Suprapubic skin (tissue), 4 donors: ENCODE measurements around the gene TEAD1. TPM values are rescaled to one million over a fixed set of nuclear protein-coding genes. Genes with fewer than 3 reads are reported as not detected.

Experiments used
- DNase-seq, 2 donors: peaks; one replicate each; pipeline ENCODE4 v3.0.0-alpha.2; 2019; ENCODE audit warnings: low spot score in 2 of 2
- H3K27ac ChIP-seq: fragments of 200-600 bp; sonication (generic); one replicate; pipeline ENCODE4 v1.5.1; 2019
- H3K27me3 ChIP-seq: fragments of 200-600 bp; sonication (generic); one replicate; pipeline ENCODE4 v1.5.1; 2019
- H3K36me3 ChIP-seq: fragments of 200-600 bp; sonication (generic); one replicate; pipeline ENCODE4 v1.5.1; 2019
- H3K4me1 ChIP-seq: fragments of 200-600 bp; sonication (generic); one replicate; pipeline ENCODE4 v1.5.1; 2019
- H3K4me3 ChIP-seq: fragments of 200-600 bp; sonication (generic); one replicate; pipeline ENCODE4 v1.5.1; 2019; ENCODE audit warnings: mild to moderate bottlenecking
- H3K9me3 ChIP-seq: fragments of 200-600 bp; sonication (generic); one replicate; pipeline ENCODE4 v1.5.1; 2019
- EP300 ChIP-seq: sonication (generic); formaldehyde crosslinking; IDR thresholded peaks from one replicate; pipeline ENCODE4 v1.6.1; 2017; ENCODE audit warnings: antibody characterized with exemption
- POLR2A ChIP-seq, 2 donors: fragments of 450-650 bp; IDR thresholded peaks; one replicate each; pipeline ENCODE4 v1.6.1; 2017; ENCODE audit warnings: antibody characterized with exemption in 2 of 2, mild to moderate bottlenecking in 2 of 2, moderate library complexity in 2 of 2
- POLR2AphosphoS5 ChIP-seq, 3 donors: sonication (generic); formaldehyde crosslinking; IDR thresholded peaks; one replicate each; pipeline ENCODE4 v1.6.1; 2017; ENCODE audit warnings: antibody characterized with exemption in 3 of 3
- WGBS: methylation state at CpG from one replicate; pipeline ENCODE4 v1.1.5; 2018; 5-methylcytosine and 5-hydroxymethylcytosine counted together
- total RNA-seq, 4 donors: library from RNA; depleted of rRNA; stranded (reverse); fragments of >200 nt; gene quantifications; one replicate each; pipeline ENCODE4 v1.1.0, GENCODE V29; 2016
- TF ChIP-seq, protein P1 (sequence below), 2 donors: fragments of 200-600 bp in 1 of 2; fragments of 450-650 bp in 1 of 2; sonication (generic) in 1 of 2; IDR thresholded peaks; one replicate each; pipeline ENCODE4 v1.5.1; 2016 to 2019; ENCODE audit warnings: antibody characterized with exemption in 2 of 2, mild to moderate bottlenecking in 1 of 2, moderate library complexity in 1 of 2

The TEAD1 gene
- total RNA-seq, 4 donors from 2014 or later = 60.3 to 84.8 (median 72.4) TPM

GRCh38 chr11:12829540-12830314, 155.5 kb downstream of the TEAD1 start:
- no peak for DNase-seq
- no peak overlapping the region for H3K27ac ChIP-seq
- no peak overlapping the region for H3K4me3 ChIP-seq
- 86% methylated on average over 2 of the region's 2 CpGs for WGBS
- H3K27me3 ChIP-seq = no peaks in the 10 kb centered on the region
- no peaks in the 10 kb centered on the region for H3K9me3 ChIP-seq
- TF ChIP-seq EP300 = no peak
- no peak for TF ChIP-seq POLR2AphosphoS5 (IDR thresholded peaks at IDR 0.05)
- TF ChIP-seq POLR2A (IDR thresholded peaks at IDR 0.05) = no peak
- TF ChIP-seq, protein P1, sequence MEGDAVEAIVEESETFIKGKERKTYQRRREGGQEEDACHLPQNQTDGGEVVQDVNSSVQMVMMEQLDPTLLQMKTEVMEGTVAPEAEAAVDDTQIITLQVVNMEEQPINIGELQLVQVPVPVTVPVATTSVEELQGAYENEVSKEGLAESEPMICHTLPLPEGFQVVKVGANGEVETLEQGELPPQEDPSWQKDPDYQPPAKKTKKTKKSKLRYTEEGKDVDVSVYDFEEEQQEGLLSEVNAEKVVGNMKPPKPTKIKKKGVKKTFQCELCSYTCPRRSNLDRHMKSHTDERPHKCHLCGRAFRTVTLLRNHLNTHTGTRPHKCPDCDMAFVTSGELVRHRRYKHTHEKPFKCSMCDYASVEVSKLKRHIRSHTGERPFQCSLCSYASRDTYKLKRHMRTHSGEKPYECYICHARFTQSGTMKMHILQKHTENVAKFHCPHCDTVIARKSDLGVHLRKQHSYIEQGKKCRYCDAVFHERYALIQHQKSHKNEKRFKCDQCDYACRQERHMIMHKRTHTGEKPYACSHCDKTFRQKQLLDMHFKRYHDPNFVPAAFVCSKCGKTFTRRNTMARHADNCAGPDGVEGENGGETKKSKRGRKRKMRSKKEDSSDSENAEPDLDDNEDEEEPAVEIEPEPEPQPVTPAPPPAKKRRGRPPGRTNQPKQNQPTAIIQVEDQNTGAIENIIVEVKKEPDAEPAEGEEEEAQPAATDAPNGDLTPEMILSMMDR (IDR thresholded peaks at IDR 0.05) = no peak
- no peaks in the 10 kb centered on the region for H3K36me3 ChIP-seq
- peaks cover 36% of the 10 kb centered on the region for H3K4me1 ChIP-seq

DNA sequence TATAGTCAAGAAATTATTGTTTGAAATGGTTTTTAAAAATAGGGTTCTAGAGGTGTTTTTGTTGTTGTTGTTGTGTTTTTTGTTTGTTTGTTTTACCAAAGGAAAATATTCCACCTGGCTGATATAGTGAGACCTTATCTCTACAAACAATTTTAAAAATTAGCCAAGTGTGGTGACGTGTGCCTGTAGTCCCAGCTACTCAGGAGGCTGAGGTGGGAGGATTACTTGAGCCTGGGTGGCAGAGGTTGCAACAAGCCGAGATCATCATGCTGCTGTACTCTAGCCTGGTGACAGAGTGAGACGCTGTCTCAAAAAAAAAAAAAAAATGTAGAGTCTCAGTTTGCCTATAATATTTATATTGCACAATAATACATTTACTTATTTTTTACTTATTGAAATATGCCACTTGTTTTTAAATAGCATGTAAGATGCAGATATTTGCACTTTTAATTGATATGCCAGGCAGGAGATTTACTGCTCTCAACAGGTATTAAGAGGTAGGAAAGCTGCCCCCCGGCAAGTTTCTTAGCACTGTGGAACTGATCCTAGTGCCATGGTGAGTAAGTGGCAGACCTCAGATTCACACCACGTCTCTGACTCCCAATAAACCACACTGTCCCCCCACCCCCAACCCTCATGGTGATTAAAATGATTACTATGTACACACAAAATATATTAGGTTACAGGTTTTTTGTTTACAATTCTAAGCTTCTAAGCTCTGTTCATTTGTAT, 157.4 kb downstream of the TEAD1 start:
- Histone ChIP-seq H3K4me1 (peaks cover 36% of the 10 kb centered on the region), H3K36me3 (no peaks in the 10 kb centered on the region), H3K9me3 (no peaks in the 10 kb centered on the region), H3K4me3 (no peak overlapping the region), H3K27me3 (no peaks in the 10 kb centered on the region), H3K27ac (no peak overlapping the region)
- 80% methylated on average over 5 of the region's 5 CpGs for WGBS
- DNase-seq = no peak
- TF ChIP-seq POLR2A (IDR thresholded peaks at IDR 0.05) (no peak), POLR2AphosphoS5 (IDR thresholded peaks at IDR 0.05) (no peak), EP300 (no peak)
- TF ChIP-seq, protein P1 (IDR thresholded peaks at IDR 0.05) = no peak

DNA sequence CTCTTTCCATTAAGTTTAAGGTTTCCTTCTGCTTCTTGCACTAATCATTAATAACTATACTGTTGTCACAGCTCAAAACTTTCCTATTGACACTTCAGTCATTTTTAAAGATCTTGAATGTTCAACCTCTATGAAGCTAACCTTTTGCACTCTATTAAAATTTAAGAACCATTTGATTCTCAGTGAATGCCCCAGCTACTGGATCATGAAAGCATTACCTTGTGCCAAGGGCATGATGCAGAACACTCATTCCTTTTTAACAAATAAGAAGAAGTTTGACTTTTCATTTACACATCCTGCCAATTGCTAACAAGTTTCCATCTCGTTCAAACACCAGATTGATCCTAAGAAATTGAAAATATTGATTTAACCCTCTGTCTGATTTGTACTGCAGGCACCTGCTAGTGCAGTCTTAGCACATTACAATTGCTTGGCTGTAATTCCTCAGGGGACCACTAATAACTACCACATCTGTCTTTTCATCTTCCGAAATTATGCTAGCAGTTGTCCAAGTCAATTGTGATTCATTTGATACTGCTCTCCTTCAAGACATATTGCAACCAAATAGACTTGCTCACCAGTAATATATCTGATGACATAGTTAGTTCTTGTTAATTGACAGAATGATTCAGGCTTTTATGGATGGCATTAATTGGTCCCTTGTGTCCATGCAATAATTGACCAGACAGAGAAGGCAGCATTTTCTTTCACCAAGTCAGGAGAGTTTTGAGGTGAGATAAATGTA, 158.4 kb downstream of the TEAD1 start:
- peaks cover 26% of the 10 kb centered on the region for H3K4me1 ChIP-seq

GRCh38 chr11:12834166-12834565, 159.9 kb downstream of the TEAD1 start:
- no peak overlapping the region for H3K4me3 ChIP-seq
- 88% methylated on average over 2 of the region's 2 CpGs for WGBS
- H3K4me1 ChIP-seq = peaks cover 25% of the 10 kb centered on the region
- no peak for DNase-seq
- H3K9me3 ChIP-seq = no peaks in the 10 kb centered on the region
- H3K27ac ChIP-seq = no peak overlapping the region
- TF ChIP-seq EP300 (no peak), POLR2A (IDR thresholded peaks at IDR 0.05) (no peak), POLR2AphosphoS5 (IDR thresholded peaks at IDR 0.05) (no peak)
- TF ChIP-seq, protein P1 (IDR thresholded peaks at IDR 0.05) = no peak
- no peaks in the 10 kb centered on the region for H3K36me3 ChIP-seq
- H3K27me3 ChIP-seq = no peaks in the 10 kb centered on the region

More for the DNA sequence above, 158.4 kb downstream of the TEAD1 start:
- no peak for TF ChIP-seq POLR2AphosphoS5 (IDR thresholded peaks at IDR 0.05)
- TF ChIP-seq POLR2A (IDR thresholded peaks at IDR 0.05) = no peak
- TF ChIP-seq EP300 = no peak
- TF ChIP-seq, protein P1 (IDR thresholded peaks at IDR 0.05) = no peak
- Histone ChIP-seq H3K27ac (no peak overlapping the region), H3K36me3 (no peaks in the 10 kb centered on the region), H3K4me3 (no peak overlapping the region), H3K27me3 (no peaks in the 10 kb centered on the region), H3K9me3 (no peaks in the 10 kb centered on the region)
- no peak for DNase-seq
- WGBS = 62% methylated on average over 2 of the region's 2 CpGs

DNA sequence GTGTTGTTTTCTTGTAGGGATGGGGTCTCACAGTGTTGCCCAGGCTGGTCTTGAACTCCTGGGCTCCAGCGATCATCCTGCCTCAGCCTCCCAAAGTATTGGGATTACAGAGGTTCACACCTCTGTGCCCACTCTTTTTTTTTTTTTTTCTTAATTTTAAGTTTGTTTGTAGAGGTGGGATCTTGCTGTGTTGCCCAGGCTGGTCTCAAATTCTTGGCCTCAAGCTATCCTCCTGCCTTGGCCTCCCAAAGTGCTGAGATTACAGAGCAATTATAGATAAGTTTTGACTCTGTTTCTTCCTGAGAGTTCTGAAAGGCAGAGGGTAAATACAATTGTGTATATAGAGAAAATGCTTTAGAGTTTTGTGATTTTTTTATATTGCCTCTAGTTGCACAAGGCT, 160.4 kb downstream of the TEAD1 start:
- TF ChIP-seq POLR2AphosphoS5 (IDR thresholded peaks at IDR 0.05) = no peak
- TF ChIP-seq EP300 = no peak
- TF ChIP-seq POLR2A (IDR thresholded peaks at IDR 0.05) = no peak
- TF ChIP-seq, protein P1 (IDR thresholded peaks at IDR 0.05) = no peak
- Histone ChIP-seq H3K4me1 (peaks cover 29% of the 10 kb centered on the region), H3K27me3 (no peaks in the 10 kb centered on the region), H3K36me3 (no peaks in the 10 kb centered on the region), H3K27ac (no peak overlapping the region), H3K4me3 (no peak overlapping the region), H3K9me3 (no peaks in the 10 kb centered on the region)
- WGBS = 95% methylated on average over 1 of the region's 1 CpG
- DNase-seq = no peak
